GM18867 (cell line): ENCODE data around the gene RPL10A.

Experiments used
- ATAC-seq: cut with Tn5 transposase; IDR thresholded peaks from one replicate; pipeline ENCODE4 v1.9.1; 2021; ENCODE audit warnings: mild to moderate bottlenecking, moderate library complexity; ENCODE audit not compliant: unreplicated experiment

RPL10A gene

DNA sequence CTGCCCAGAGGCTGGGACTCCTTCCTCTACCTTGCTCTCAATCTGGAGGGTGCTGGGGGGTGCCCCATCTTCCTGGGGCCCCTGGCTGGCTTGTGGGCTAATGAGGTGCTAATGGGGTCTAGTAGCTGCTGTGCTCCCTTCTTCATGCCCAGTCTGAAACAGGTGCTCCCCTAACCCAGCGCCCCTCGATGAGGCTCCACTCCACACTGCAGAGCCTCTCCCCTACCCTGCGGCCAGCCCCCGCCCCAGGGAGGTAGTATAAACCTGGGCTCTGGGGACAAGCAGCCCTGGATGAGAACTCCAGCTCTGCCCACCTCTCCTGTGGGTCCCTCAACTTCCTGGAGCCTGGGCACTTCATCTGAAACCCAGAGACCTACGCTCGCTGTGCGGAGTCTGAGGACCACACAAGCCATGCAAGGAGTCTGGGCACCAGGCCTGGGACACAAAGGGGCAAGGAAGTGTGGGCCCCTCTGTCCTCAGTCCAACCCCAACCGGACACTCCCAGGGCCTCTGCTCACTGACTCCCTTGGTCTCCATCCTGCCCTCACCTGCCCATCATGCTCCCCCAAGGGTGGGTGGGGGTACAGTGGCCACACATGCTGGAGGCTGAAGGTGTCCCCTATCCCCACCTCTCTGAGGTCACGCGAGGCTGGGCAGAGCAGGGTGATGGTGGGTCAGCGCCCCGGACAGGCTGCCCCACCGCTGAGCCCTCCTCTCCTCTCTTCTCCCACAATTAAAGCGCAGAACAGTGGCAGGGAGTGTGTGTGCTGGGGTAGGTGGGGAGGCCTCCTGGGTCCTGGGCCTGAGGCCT is 6.1 kb downstream of the RPL10A start:
- ATAC-seq, result no peak

GRCh38 chr6:35474942-35475570 is 6.9 kb downstream of the RPL10A start:
- no peak for ATAC-seq

- no peak for ATAC-seq
Measured at GRCh38 chr6:35475573-35475972, 7.4 kb downstream of the RPL10A start.

- no peak for ATAC-seq
Measured at GRCh38 chr6:35476004-35476403, 7.8 kb downstream of the RPL10A start.

- no peak for ATAC-seq
Measured at GRCh38 chr6:35477028-35477427, 8.8 kb downstream of the RPL10A start.

- ATAC-seq, result no peak
Measured at GRCh38 chr6:35477551-35478179, 9.5 kb downstream of the RPL10A start.

DNA sequence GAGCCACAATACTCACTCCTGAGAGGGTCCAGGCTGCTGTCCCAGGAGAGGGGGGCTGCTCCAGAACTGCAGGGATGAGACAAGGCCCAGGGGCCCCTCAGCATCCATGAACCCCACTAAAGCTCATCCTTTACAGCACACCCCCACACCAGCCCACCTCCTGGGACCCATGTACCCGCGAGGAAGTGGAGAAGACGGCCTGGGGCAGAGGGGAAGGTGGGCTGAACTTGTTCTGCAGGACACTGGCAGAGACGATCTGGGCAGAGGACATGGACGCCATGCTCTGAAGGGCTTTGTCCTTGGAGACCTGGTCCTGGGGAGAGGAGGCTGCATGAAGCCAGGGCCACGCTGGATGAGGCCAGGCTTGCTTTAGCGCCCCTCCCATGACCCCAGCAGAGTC is 10.1 kb downstream of the RPL10A start:
- no peak for ATAC-seq

- ATAC-seq, result no peak
Measured at GRCh38 chr6:35480176-35480575, 12.0 kb downstream of the RPL10A start.

DNA sequence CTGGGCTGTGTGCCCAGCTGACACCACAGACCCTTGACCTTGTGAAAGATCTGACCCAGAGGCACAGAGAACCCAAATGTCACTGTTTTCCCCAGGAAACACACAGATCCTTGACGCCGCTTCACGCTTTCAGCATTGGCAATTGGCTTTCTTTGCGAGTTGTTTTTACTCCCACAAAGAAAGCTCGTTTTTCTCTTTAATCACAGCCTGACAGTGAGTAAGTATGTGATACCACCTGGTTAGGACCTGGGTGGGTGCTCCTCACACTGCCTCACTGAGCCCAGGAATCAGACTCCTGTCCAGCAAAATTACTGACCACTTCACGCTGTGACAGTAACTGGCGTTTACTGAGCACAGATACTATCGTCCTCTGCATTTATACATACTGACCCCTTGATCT is 13.0 kb downstream of the RPL10A start:
- no peak for ATAC-seq

GRCh38 chr6:35483062-35483461 is 14.9 kb downstream of the RPL10A start:
- no peak for ATAC-seq

DNA sequence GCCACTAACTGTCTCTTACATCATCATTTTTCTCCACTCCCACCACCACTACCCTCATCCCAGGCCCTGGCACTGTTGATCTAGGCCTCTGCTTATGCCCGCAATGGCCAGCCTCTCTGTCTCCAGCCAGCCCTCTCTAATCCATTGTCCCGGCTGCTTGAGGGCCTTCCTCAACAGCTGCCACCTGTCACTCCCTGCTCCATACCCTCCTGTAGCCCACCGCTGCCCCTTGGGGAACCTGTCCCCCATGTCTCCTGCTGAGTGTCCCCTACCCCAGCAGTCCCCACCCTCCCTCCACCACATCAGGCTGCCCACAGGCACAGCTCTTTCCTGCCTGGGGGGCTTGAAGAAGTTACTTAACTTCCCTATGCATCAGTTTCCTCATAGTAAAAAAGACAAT is 15.3 kb downstream of the RPL10A start:
- ATAC-seq, result no peak

GRCh38 chr6:35483893-35484645 is 15.9 kb downstream of the RPL10A start:
- no peak for ATAC-seq

DNA sequence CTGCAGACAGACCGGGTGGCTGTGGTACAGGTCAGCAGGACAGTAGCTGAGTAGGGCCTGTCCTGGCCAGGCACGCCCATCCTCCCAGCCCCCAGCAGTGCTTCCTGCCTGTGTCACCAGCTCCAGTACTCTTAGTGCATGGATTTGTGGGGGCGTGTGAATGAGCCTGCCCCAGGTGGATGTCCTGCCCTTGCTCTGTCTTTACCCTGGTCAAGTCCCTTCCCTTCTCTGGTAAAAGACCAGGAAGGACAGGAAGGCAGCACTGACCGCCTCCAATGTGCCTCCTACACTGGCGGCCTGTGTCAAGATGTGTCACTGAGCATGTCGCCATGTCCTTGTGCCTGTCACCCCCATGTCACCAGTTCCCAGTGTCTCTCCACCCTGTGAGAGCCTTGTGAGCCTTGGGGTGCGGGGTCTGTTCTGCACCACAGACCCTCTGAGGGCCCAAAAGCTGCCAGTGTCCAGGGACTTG is 16.8 kb downstream of the RPL10A start:
- ATAC-seq, result no peak

DNA sequence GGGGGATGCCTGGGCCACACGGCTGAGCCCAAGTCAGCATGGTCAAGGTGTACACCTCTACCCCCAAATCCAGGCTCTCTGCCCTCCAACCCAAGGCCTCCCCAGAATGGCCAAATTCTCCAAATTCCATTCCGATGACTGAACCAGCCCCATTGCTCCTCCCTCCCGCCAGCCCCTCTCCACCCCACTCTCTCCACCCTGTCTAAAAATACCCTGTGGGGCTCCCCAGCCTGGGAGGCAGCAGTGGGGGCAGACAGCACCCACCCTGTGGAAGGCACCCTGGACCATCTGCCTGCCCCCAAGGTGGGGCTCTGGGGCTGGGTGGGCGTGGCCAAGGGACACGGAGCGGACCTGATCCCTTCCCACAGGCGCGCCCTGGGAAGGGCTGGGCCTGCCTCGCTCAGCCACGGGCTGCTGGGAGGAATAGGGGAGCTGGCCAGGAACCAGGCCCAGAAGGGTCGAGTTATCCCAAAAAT is 17.2 kb downstream of the RPL10A start:
- no peak for ATAC-seq

DNA sequence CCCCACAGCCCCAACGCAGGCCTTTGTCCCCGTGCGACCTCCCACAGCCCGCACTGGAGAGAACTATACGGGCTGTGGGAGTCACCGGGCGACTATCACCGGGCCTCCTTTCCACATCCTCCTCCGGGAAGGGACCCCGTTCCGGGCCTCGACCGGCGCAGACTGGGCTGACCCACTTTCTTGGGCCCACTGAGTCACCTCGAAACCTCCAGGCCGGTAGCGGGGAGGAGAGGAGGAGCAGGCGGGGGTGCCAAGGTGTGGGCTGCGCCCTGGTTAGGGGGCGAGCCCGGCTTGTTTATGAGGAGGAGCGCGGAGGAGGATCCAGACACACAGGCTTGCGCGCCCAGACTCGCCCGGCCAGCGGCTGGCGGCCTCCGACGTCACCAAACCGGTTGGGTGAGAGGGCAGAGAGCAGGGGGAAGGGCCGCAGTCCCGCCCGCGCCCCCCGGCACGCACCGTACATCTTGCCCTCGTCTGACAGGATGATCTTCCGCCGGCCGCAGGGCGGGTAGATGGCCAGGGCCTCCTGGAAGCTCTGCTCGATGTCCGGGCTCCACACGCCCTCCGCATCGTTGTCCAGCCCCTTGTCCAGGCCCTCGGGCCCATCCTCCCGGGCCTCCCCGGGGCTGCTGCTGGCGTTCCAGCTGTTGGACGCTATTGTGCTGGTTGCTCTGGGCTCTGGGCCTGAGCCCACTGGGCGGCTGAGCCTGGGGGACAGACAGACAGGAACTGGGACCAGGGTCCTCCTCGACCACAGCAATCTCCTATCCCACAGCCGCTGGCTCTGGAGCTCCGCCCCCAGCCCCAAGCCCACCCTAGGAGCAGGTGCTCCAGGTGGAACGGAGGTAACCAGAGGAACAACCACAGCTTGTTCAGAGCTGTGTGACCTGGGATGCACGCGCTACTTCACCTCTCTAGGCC is 18.1 kb downstream of the RPL10A start:
- ATAC-seq, result no peak

- no peak for ATAC-seq
Measured at GRCh38 chr6:35487658-35488516, 19.7 kb downstream of the RPL10A start.

DNA sequence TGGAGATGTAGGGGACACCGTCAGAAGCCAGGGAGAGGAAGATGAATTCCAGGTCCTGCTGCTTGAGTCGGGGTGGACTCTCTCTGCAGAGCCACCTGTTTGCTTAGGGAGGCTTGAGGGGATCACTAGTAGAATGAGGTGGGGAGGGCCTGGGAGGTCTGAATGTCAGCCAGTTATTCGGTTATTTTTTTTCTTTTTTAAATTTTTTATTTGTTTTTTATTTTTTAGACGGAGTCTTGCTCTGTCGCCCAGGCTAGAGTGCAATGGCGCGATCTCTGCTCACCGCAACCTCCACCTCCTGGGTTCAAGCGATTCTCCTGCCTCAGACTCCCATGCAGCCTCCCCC is 20.3 kb downstream of the RPL10A start:
- no peak for ATAC-seq

DNA sequence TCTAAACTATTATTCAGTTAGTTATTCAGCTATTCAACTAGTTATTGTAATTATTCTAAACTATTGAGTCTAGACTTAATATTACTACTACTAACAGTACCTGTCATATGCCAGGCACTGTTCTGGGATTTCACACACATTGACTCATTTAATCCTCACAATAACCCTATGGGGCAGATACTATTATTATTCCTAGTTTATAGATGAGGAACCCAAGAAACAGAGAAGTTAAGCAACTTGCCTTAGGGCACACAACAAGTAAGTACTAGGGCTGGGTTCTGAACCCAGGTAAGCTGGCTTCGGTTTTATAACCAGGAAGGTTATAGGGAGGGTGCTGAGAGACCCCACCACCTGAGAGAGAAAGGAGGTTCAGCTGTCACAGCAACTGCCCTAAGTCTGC is 20.9 kb downstream of the RPL10A start:
- ATAC-seq, result no peak
